ENCODE data around the gene RTN1. TPM values are rescaled to one million over a fixed set of nuclear protein-coding genes. Genes with fewer than 3 reads are reported as not detected.

Gene RTN1
- polyA plus RNA-seq, 1 of the 3 experiments (the other 2 are of a cell fraction), result 1.6 TPM

GRCh38 chr14:59582161-59582560, 288.4 kb downstream of the RTN1 start:
- 49% methylated on average over 3 of the region's 3 CpGs for WGBS (ENCODE audit: low lambda C conversion rate)
- Histone ChIP-seq H3F3A (replicated peaks; ENCODE audit: insufficient read depth) (no peaks in the 10 kb centered on the region), H3K27me3 (ENCODE audit: insufficient read depth) (peaks cover 6% of the 10 kb centered on the region; the same call in 1 of the 2 replicates), H2AFZ (ENCODE audit: low read depth) (no peak overlapping the region), H3K9me3 (no peaks in the 10 kb centered on the region), H4K20me1 (ENCODE audit: insufficient read depth) (no peaks in the 10 kb centered on the region), H3K4me1 (ENCODE audit: control insufficient read depth in 1 of 2, insufficient read depth in 2 of 2, low read depth in 1 of 2, low read length in 1 of 2) (peaks cover 2 to 7% of the 10 kb centered on the region in 2 experiments; a peak in 2 of 4 replicates), H3K4me2 (no peak overlapping the region), H3K27ac (ENCODE audit: low read depth in 2 of 2, low read length in 1 of 2) (no peak overlapping the region), H3K4me3 (ENCODE audit: low read depth in 2 of 2, low read length in 1 of 2) (no peak overlapping the region), H3K9ac (no peak overlapping the region), H3K9me2 (no peaks in the 10 kb centered on the region), H3K79me2 (ENCODE audit: insufficient read depth) (no peaks in the 10 kb centered on the region), H3K36me3 (replicated peaks in 1 of 2; ENCODE audit: control insufficient read depth in 1 of 2, insufficient read depth in 2 of 2, low read length in 1 of 2) (no peaks in the 10 kb centered on the region)
- POLR2A ChIA-PET, result no interaction called here
- CTCF ChIA-PET, result interaction anchor here (9.6 kb wide), 1 partner anchor 72 kb away, joined by 198 read pairs; no protein-coding TSS in a partner anchor
- no peak for DNase-seq
- TF ChIP-seq MAX (IDR thresholded peaks at IDR 0.05; ENCODE audit: low read depth) (no peak), TCF12 (IDR thresholded peaks at IDR 0.05) (no peak), USF2 (IDR thresholded peaks at IDR 0.05; ENCODE audit: borderline replicate concordance, low read depth, low read length) (no peak), ZBTB33 (IDR thresholded peaks at IDR 0.05; ENCODE audit: borderline replicate concordance, low read depth) (no peak), GABPA (IDR thresholded peaks at IDR 0.05; ENCODE audit: low read depth) (no peak), EP300 (IDR thresholded peaks at IDR 0.05; ENCODE audit: borderline replicate concordance in 1 of 2, low read depth in 1 of 2, low read length in 1 of 2) (no peak), MXI1 (IDR thresholded peaks at IDR 0.05; ENCODE audit: low read depth, low read length) (no peak), CHD2 (IDR thresholded peaks at IDR 0.05; ENCODE audit: low read length, partially characterized antibody) (no peak), GATA2 (CRISPR knock-in tag; IDR thresholded peaks at IDR 0.05) (no peak), TAF1 (IDR thresholded peaks at IDR 0.05; ENCODE audit: borderline replicate concordance, low read depth, low read length) (no peak), MEF2A (IDR thresholded peaks at IDR 0.05; ENCODE audit: borderline replicate concordance, low read depth) (no peak), RAD21 (IDR thresholded peaks at IDR 0.05; ENCODE audit: low read length) (no peak)

GRCh38 chr14:59580911-59581310, 289.7 kb downstream of the RTN1 start:
- Histone ChIP-seq H3K4me3 (ENCODE audit: low read depth in 2 of 2, low read length in 1 of 2) (no peak overlapping the region), H3K79me2 (ENCODE audit: insufficient read depth) (no peaks in the 10 kb centered on the region), H3K9me2 (no peaks in the 10 kb centered on the region), H4K20me1 (ENCODE audit: insufficient read depth) (no peaks in the 10 kb centered on the region), H3K4me1 (ENCODE audit: control insufficient read depth in 1 of 2, insufficient read depth in 2 of 2, low read depth in 1 of 2, low read length in 1 of 2) (peaks cover 6 to 7% of the 10 kb centered on the region in 2 experiments; a peak in 2 of 4 replicates), H3K4me2 (no peak overlapping the region), H3K27me3 (ENCODE audit: insufficient read depth) (peaks cover 6% of the 10 kb centered on the region; the same call in 1 of the 2 replicates), H2AFZ (ENCODE audit: low read depth) (no peak overlapping the region), H3K9ac (no peak overlapping the region), H3K36me3 (replicated peaks in 1 of 2; ENCODE audit: control insufficient read depth in 1 of 2, insufficient read depth in 2 of 2, low read length in 1 of 2) (no peaks in the 10 kb centered on the region), H3K9me3 (no peaks in the 10 kb centered on the region), H3F3A (replicated peaks; ENCODE audit: insufficient read depth) (no peaks in the 10 kb centered on the region), H3K27ac (ENCODE audit: low read depth in 2 of 2, low read length in 1 of 2) (no peak overlapping the region)
- CTCF ChIA-PET, result interaction anchor here (0.7 to 9.6 kb wide), 2 partner anchors 71 to 94 kb away, joined by 3 to 198 read pairs; no protein-coding TSS in a partner anchor
- TF ChIP-seq TCF12 (IDR thresholded peaks at IDR 0.05) (no peak), MEF2A (IDR thresholded peaks at IDR 0.05; ENCODE audit: borderline replicate concordance, low read depth) (no peak), EP300 (IDR thresholded peaks at IDR 0.05; ENCODE audit: borderline replicate concordance in 1 of 2, low read depth in 1 of 2, low read length in 1 of 2) (no peak), ZBTB33 (IDR thresholded peaks at IDR 0.05; ENCODE audit: borderline replicate concordance, low read depth) (no peak), NFIC (IDR thresholded peaks at IDR 0.05; ENCODE audit: borderline replicate concordance) (no peak), USF2 (IDR thresholded peaks at IDR 0.05; ENCODE audit: borderline replicate concordance, low read depth, low read length) (no peak), PBX3 (IDR thresholded peaks at IDR 0.05) (no peak)
- WGBS (ENCODE audit: low lambda C conversion rate), result 50% methylated on average over 2 of the region's 2 CpGs
- no peak for DNase-seq
- POLR2A ChIA-PET, result no interaction called here
